ENCODE measurements around the gene AIG1.

DNA sequence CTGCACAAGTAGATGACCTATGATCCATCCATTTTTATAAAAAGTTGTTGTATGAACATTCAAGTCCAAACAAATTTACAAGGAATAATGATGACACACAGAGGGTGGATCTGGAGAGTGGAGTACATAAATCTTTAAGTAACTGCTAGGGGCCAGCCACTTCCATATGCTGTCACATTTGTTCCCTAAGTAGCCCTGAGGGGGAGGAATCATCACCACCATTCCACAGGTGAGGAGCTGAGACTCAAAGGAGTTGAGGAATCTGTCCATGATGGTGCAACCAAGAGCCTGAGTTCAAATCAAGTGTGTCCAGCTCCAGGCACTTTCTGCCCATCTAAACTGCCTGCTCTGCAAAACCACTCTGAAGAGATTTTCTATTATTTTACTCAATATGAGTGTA, 132.1 kb downstream of the AIG1 start:
- TF ChIP-seq ELF1 (IDR thresholded peaks at IDR 0.05) (no peak), EP300 (IDR thresholded peaks at IDR 0.05; ENCODE audit: borderline replicate concordance in 1 of 2, low read depth in 1 of 2, low read length in 1 of 2) (no peak), REST (IDR thresholded peaks at IDR 0.05; ENCODE audit: low read depth, low read length) (no peak), RFX5 (IDR thresholded peaks at IDR 0.05; ENCODE audit: low read length) (no peak), POLR2AphosphoS5 (IDR thresholded peaks at IDR 0.05; ENCODE audit: low read depth, low read length) (no peak), CTCF (IDR thresholded peaks at IDR 0.05) (no peak), GABPA (IDR thresholded peaks at IDR 0.05; ENCODE audit: low read depth) (no peak), GATA2 (CRISPR knock-in tag; IDR thresholded peaks at IDR 0.05) (no peak), SMC3 (IDR thresholded peaks at IDR 0.05; ENCODE audit: low read depth, low read length) (no peak)
